ENCODE measurements around the gene RHBG.
"Not testable (repeated sequence)": the region's sequence is repeated elsewhere in the genome, so short reads cannot be mapped to it uniquely, and the experiment has no call there.

Gene RHBG

GRCh38 chr1:156368889-156369684 lies at the start of gene RHBG:
RHBG (plus strand) TSS chr1:156369211; CDS start chr1:156369250, 39 bp downstream.
- Histone ChIP-seq H3K9me3 (no peaks in the 10 kb centered on the region), H3K4me1 (no peaks in the 10 kb centered on the region), H3K36me3 (replicated peaks) (no peaks in the 10 kb centered on the region), H3K27me3 (ENCODE audit: low read depth) (peaks cover 23% of the 10 kb centered on the region), H3K4me3 (no peak within 1 kb of the TSS)
- in situ Hi-C loops (cut with MboI; ENCODE audit: low sequenced_read_pairs), result no loop called here
- peak in 1 of 2 experiments; percentile 27 for DNase-seq (ENCODE audit: low spot score in 2 of 2)

- in situ Hi-C loops (cut with MboI; ENCODE audit: low sequenced_read_pairs), result loop anchor here (10.0 kb wide), 1 partner anchor 395 kb away; no protein-coding TSS in a partner anchor
- DNase-seq (ENCODE audit: low spot score in 2 of 2), result peak; percentile 20 to 33
- H3K36me3 ChIP-seq (replicated peaks), result peaks cover 96% of the 10 kb centered on the region
Measured at GRCh38 chr1:156319664-156320063, 49.3 kb upstream of the RHBG start.

GRCh38 chr1:156320560-156320959 lies 48.5 kb upstream of the RHBG start:
- DNase-seq (ENCODE audit: low spot score in 2 of 2), result no peak
- H3K27me3 ChIP-seq (ENCODE audit: low read depth), result no peaks in the 10 kb centered on the region
- in situ Hi-C loops (cut with MboI; ENCODE audit: low sequenced_read_pairs), result loop anchor here (10.0 kb wide), 1 partner anchor 396 kb away; no protein-coding TSS in a partner anchor
- H3K4me3 ChIP-seq, result no peak overlapping the region
- no peaks in the 10 kb centered on the region for H3K9me3 ChIP-seq
- H3K36me3 ChIP-seq (replicated peaks), result peaks cover 94% of the 10 kb centered on the region
- no peaks in the 10 kb centered on the region for H3K4me1 ChIP-seq

More at GRCh38 chr1:156319664-156320063, 49.3 kb upstream of the RHBG start:
- Histone ChIP-seq H3K27me3 (ENCODE audit: low read depth) (no peaks in the 10 kb centered on the region), H3K4me1 (no peaks in the 10 kb centered on the region), H3K9me3 (no peaks in the 10 kb centered on the region), H3K4me3 (no peak overlapping the region)

GRCh38 chr1:156323179-156323578 lies 45.8 kb upstream of the RHBG start:
- not testable (repeated sequence) for H3K4me3 ChIP-seq; DNase-seq (ENCODE audit: low spot score in 2 of 2); H3K27me3 ChIP-seq (ENCODE audit: low read depth); H3K9me3 ChIP-seq; H3K4me1 ChIP-seq
- H3K36me3 ChIP-seq (replicated peaks), result peaks cover 83% of the 10 kb centered on the region
- in situ Hi-C loops (cut with MboI; ENCODE audit: low sequenced_read_pairs), result loop anchor here (10.0 kb wide), 1 partner anchor 398 kb away; no protein-coding TSS in a partner anchor

GRCh38 chr1:156336242-156336641 lies 32.8 kb upstream of the RHBG start:
- Histone ChIP-seq H3K4me3 (peak overlapping the region; percentile 82), H3K4me1 (peaks cover 7% of the 10 kb centered on the region), H3K9me3 (no peaks in the 10 kb centered on the region), H3K27me3 (ENCODE audit: low read depth) (no peaks in the 10 kb centered on the region), H3K36me3 (replicated peaks) (peaks cover 55% of the 10 kb centered on the region)
- DNase-seq (ENCODE audit: low spot score in 2 of 2), result no peak
- in situ Hi-C loops (cut with MboI; ENCODE audit: low sequenced_read_pairs), result no loop called here

GRCh38 chr1:156337052-156337887 lies 31.7 kb upstream of the RHBG start:
- Histone ChIP-seq H3K4me3 (peak overlapping the region; percentile 82), H3K27me3 (ENCODE audit: low read depth) (no peaks in the 10 kb centered on the region), H3K36me3 (replicated peaks) (peaks cover 45% of the 10 kb centered on the region), H3K9me3 (no peaks in the 10 kb centered on the region), H3K4me1 (peaks cover 7% of the 10 kb centered on the region)
- in situ Hi-C loops (cut with MboI; ENCODE audit: low sequenced_read_pairs), result no loop called here
- peak in 1 of 2 experiments; percentile 34 for DNase-seq (ENCODE audit: low spot score in 2 of 2)

- Histone ChIP-seq H3K9me3 (no peaks in the 10 kb centered on the region), H3K36me3 (replicated peaks) (peaks cover 39% of the 10 kb centered on the region), H3K4me1 (peaks cover 7% of the 10 kb centered on the region), H3K4me3 (peak overlapping the region; percentile 82), H3K27me3 (ENCODE audit: low read depth) (no peaks in the 10 kb centered on the region)
- DNase-seq (ENCODE audit: low spot score in 2 of 2), result no peak
- in situ Hi-C loops (cut with MboI; ENCODE audit: low sequenced_read_pairs), result no loop called here
Measured at GRCh38 chr1:156337888-156338179, 31.2 kb upstream of the RHBG start.

- no peaks in the 10 kb centered on the region for H3K27me3 ChIP-seq (ENCODE audit: low read depth)
- no peaks in the 10 kb centered on the region for H3K9me3 ChIP-seq
- peaks cover 7% of the 10 kb centered on the region for H3K4me1 ChIP-seq
- DNase-seq (ENCODE audit: low spot score in 2 of 2), result peak; percentile 99
- in situ Hi-C loops (cut with MboI; ENCODE audit: low sequenced_read_pairs), result no loop called here
- peak within 1 kb of the TSS; percentile 82 for H3K4me3 ChIP-seq
- peaks cover 36% of the 10 kb centered on the region for H3K36me3 ChIP-seq (replicated peaks)
Measured at GRCh38 chr1:156338180-156338976, 30.6 kb upstream of the RHBG start, which contains the start of the genes CCT3 and TSACC. CCT3 (minus strand) TSS chr1:156338292; CDS start chr1:156338184, 108 bp downstream. TSACC (plus strand) TSS chr1:156338526; CDS start chr1:156339758, 1,232 bp downstream.

GRCh38 chr1:156342166-156342955 lies 26.6 kb upstream of the RHBG start:
- no peaks in the 10 kb centered on the region for H3K9me3 ChIP-seq
- in situ Hi-C loops (cut with MboI; ENCODE audit: low sequenced_read_pairs), result no loop called here
- peak in 1 of 2 experiments; percentile 10 for DNase-seq (ENCODE audit: low spot score in 2 of 2)

GRCh38 chr1:156344409-156344808 lies 24.6 kb upstream of the RHBG start:
- in situ Hi-C loops (cut with MboI; ENCODE audit: low sequenced_read_pairs), result no loop called here
- no peak overlapping the region for H3K4me3 ChIP-seq
- peaks cover 6% of the 10 kb centered on the region; the same call in 1 of the 2 replicates for H3K4me1 ChIP-seq
- H3K36me3 ChIP-seq (replicated peaks), result no peaks in the 10 kb centered on the region
- no peaks in the 10 kb centered on the region for H3K9me3 ChIP-seq
- peaks cover 3% of the 10 kb centered on the region; the same call in 1 of the 2 replicates for H3K27me3 ChIP-seq (ENCODE audit: low read depth)
- DNase-seq (ENCODE audit: low spot score in 2 of 2), result no peak

More at GRCh38 chr1:156342166-156342955, 26.6 kb upstream of the RHBG start:
- H3K27me3 ChIP-seq (ENCODE audit: low read depth), result peaks cover 3% of the 10 kb centered on the region; the same call in 1 of the 2 replicates
- peaks cover 2% of the 10 kb centered on the region; the same call in 1 of the 2 replicates for H3K36me3 ChIP-seq (replicated peaks)
- no peak overlapping the region for H3K4me3 ChIP-seq
- H3K4me1 ChIP-seq, result peaks cover 6% of the 10 kb centered on the region; the same call in 1 of the 2 replicates

GRCh38 chr1:156346035-156346434 lies 23.0 kb upstream of the RHBG start:
- H3K9me3 ChIP-seq; DNase-seq (ENCODE audit: low spot score in 2 of 2); H3K4me1 ChIP-seq; in situ Hi-C loops (cut with MboI; ENCODE audit: low sequenced_read_pairs); H3K4me3 ChIP-seq; H3K27me3 ChIP-seq (ENCODE audit: low read depth); H3K36me3 ChIP-seq (replicated peaks): not testable (repeated sequence)

GRCh38 chr1:156346636-156347035 lies 22.4 kb upstream of the RHBG start:
- no peaks in the 10 kb centered on the region for H3K9me3 ChIP-seq
- no peak for DNase-seq (ENCODE audit: low spot score in 2 of 2)
- no peaks in the 10 kb centered on the region for H3K36me3 ChIP-seq (replicated peaks)
- H3K27me3 ChIP-seq (ENCODE audit: low read depth), result peaks cover 6% of the 10 kb centered on the region; the same call in 1 of the 2 replicates
- no peak overlapping the region for H3K4me3 ChIP-seq
- in situ Hi-C loops (cut with MboI; ENCODE audit: low sequenced_read_pairs), result no loop called here
- H3K4me1 ChIP-seq, result peaks cover 6% of the 10 kb centered on the region; the same call in 1 of the 2 replicates
